GM19463 (cell line): ENCODE results near the gene INAFM2.

ENCODE experiments used
- ATAC-seq: cut with Tn5 transposase; IDR thresholded peaks from one replicate; pipeline ENCODE4 v1.9.1; 2021; ENCODE audit warnings: mild to moderate bottlenecking, moderate library complexity; ENCODE audit not compliant: unreplicated experiment

The INAFM2 gene

GRCh38 chr15:40358471-40359353 lies 35.2 kb downstream of the INAFM2 start:
- peak; percentile 28 for ATAC-seq

DNA sequence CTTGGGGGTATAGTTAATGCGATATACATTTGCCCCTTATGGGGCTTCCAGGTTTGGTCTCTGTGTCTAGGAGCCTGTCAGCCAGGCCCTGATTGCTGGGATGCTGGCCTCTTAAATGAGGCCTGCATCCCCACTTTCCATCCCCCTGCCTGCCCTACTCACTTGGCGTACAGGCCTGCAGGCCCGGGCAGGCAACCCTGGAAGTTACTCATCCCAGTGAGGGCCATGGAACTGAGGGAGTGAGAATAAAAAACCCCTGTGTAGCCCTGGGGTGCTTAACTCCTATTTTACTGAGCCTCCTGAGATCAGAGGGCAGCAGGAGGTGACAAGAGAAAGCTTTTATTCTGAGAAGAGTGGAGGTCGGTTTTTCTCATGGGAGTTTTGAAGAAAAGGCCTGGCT lies 36.5 kb downstream of the INAFM2 start:
- no peak for ATAC-seq

- no peak for ATAC-seq
Observed at GRCh38 chr15:40361640-40362039, 38.1 kb downstream of the INAFM2 start.

DNA sequence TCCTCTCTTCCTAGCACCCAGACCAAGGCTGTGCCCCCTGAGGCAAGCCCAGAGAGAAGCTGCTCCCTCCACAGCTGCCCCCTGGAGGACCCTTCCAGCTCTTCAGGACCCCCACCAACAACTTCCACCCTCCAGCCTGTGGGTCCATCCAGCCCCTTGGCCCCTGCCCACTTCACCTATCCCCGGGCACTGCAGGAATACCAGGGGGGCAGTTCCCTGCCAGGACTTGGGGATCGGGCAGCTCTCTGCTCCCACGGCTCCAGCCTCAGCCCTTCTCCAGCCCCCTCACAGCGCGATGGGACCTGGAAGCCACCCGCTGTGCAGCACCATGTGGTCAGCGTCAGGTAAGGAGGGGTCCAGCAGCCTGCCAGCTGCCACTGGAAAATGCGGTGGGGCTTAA lies 40.1 kb downstream of the INAFM2 start:
- ATAC-seq: no peak

DNA sequence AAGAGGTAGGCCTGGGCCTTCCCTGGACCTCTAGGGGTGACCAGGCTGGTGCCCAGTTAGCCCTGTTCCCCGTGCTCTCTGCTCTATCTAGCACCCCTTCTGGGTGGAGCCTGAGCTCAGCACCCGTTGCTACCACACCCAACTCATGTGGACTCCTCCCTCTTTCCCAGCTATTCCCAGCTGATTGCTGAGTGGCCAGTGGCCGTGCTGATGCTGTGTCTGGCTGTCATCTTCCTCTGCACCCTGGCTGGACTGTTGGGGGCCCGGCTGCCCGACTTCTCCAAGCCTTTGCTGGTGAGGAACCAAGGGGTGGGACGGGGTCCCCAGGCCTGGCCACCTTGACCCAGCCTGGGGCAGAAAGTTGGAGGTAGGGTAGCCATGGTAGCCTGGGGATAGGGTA lies 40.8 kb downstream of the INAFM2 start:
- ATAC-seq: no peak

- no peak for ATAC-seq
Observed at GRCh38 chr15:40365016-40365415, 41.5 kb downstream of the INAFM2 start.

- no peak for ATAC-seq
Observed at GRCh38 chr15:40365624-40366456, 42.3 kb downstream of the INAFM2 start.

DNA sequence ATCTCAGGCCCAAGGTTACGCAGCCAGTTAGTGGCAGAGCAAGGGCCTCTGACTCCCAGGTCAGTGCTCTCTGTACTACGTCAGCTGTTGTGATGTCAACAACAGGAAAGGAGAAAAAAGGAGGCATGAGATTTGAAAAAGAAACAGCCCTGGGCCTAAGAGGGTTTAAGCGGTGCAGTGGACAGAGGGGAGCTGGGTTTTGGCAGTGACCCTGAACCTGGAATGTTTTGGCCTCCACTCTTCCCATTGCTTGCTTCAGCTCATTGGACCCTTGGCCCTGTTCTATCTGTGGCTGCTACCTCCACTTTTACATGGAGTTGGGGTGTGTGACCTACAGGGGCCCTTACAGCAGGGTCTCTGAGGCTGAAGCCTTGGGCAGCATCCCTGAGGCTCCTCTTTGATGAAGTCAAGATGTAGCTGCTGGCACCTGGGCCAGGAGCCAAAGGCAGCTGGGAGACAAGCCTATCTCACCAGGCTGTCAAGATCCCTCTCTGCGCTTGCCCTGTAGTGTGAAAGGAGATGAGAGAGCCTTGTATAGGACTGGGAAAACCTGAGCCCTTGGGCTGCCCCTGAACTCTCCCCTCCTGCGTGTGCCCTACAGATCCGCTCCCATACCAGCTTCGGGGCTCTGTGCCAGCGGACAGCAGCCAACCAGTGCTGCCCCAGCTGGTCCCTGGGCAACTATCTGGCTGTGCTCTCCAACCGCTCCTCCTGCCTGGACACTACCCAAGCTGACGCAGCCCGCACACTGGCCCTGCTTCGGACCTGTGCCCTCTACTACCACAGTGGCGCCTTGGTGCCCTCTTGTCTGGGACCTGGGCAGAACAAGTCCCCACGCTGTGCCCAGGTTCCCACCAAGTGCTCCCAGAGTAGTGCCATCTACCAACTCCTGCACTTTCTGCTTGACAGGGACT lies 43.2 kb downstream of the INAFM2 start:
- ATAC-seq: no peak

DNA sequence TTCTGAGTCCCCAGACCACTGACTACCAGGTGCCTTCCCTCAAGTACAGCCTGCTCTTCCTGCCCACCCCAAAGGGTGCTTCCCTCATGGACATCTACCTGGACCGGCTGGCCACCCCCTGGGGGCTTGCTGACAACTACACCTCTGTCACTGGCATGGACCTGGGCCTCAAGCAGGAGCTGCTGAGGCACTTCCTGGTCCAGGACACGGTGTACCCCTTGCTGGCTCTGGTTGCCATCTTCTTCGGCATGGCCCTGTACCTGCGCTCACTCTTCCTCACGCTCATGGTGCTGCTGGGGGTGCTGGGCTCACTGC lies 43.8 kb downstream of the INAFM2 start:
- ATAC-seq: no peak

GRCh38 chr15:40367686-40368611 lies 44.5 kb downstream of the INAFM2 start:
- peak; percentile 88 for ATAC-seq

DNA sequence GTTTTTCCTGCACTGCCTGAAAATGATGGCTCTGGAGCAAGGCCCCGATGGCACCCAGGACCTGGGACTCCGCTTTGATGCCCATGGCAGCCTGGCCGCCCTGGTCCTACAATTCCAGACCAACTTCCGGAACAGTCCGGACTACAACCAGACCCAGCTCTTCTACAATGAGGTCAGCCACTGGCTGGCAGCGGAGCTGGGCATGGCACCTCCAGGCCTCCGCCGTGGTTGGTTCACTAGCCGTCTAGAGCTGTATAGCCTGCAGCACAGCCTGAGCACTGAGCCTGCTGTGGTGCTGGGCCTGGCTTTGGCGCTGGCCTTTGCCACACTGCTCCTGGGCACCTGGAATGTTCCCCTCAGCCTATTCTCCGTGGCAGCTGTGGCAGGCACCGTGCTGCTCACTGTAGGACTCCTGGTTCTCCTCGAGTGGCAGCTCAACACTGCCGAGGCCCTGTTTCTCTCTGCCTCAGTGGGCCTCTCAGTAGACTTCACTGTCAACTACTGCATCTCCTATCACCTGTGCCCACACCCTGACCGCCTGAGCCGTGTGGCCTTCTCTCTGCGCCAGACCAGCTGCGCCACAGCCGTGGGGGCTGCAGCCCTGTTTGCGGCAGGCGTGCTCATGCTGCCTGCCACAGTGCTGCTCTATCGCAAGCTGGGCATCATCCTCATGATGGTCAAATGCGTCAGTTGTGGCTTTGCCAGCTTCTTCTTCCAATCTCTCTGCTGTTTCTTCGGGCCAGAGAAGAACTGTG lies 45.4 kb downstream of the INAFM2 start:
- no peak for ATAC-seq

- ATAC-seq: no peak
Observed at GRCh38 chr15:40369474-40369869, 46.0 kb downstream of the INAFM2 start.

DNA sequence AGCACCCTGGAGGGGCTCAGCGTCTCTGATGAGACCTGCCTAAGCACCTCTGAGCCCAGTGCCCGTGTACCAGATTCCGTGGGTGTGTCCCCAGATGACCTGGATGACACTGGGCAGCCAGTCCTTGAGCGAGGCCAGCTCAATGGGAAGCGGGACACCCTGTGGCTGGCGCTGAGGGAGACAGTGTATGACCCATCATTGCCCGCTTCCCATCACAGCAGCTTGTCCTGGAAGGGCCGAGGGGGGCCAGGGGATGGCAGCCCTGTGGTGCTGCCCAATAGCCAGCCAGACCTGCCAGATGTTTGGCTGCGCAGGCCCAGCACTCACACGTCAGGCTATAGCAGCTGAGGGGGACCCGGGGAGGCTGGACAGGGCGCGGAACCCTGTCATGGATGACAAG lies 46.5 kb downstream of the INAFM2 start:
- ATAC-seq: no peak

- ATAC-seq: no peak
Observed at GRCh38 chr15:40372981-40373380, 49.5 kb downstream of the INAFM2 start.
